Esophagus squamous epithelium (tissue), 4 donors: ENCODE data around the gene IL27RA.

Source experiments
- POLR2A ChIP-seq, 4 donors: fragments of 450-650 bp; IDR thresholded peaks; one replicate each; pipeline ENCODE4 v1.6.1; 2017; ENCODE audit warnings: antibody characterized with exemption in 4 of 4, mild to moderate bottlenecking in 4 of 4, moderate library complexity in 3 of 4
- TF ChIP-seq, protein P1 (sequence below), 6 experiments: fragments of 450-650 bp in 4 of 6; fragments of 200-600 bp in 2 of 6; sonication (generic) in 2 of 6; IDR thresholded peaks; one replicate each; pipeline ENCODE4 v1.5.1; 2016 to 2019; ENCODE audit warnings: antibody characterized with exemption in 6 of 6, mild to moderate bottlenecking in 4 of 6, moderate library complexity in 4 of 6

- TF ChIP-seq POLR2A (IDR thresholded peaks at IDR 0.05) = no peak
- TF ChIP-seq, protein P1, sequence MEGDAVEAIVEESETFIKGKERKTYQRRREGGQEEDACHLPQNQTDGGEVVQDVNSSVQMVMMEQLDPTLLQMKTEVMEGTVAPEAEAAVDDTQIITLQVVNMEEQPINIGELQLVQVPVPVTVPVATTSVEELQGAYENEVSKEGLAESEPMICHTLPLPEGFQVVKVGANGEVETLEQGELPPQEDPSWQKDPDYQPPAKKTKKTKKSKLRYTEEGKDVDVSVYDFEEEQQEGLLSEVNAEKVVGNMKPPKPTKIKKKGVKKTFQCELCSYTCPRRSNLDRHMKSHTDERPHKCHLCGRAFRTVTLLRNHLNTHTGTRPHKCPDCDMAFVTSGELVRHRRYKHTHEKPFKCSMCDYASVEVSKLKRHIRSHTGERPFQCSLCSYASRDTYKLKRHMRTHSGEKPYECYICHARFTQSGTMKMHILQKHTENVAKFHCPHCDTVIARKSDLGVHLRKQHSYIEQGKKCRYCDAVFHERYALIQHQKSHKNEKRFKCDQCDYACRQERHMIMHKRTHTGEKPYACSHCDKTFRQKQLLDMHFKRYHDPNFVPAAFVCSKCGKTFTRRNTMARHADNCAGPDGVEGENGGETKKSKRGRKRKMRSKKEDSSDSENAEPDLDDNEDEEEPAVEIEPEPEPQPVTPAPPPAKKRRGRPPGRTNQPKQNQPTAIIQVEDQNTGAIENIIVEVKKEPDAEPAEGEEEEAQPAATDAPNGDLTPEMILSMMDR (IDR thresholded peaks at IDR 0.05) = no peak
Observed at GRCh38 chr19:14006085-14006765, 25.3 kb upstream of the IL27RA start, which contains the start of gene RFX1.
